ENCODE results near the gene TOMM7. TPM values are rescaled to one million over a fixed set of nuclear protein-coding genes. Genes with fewer than 3 reads are reported as not detected.
"Not testable (repeated sequence)": the region's sequence is repeated elsewhere in the genome, so short reads cannot be mapped to it uniquely, and the experiment has no call there.

The TOMM7 gene
- total RNA-seq, 1 donor from 2014 or later = 65.1 TPM

GRCh38 chr7:22837308-22837707 is 14.7 kb upstream of the TOMM7 start:
- H3K27ac ChIP-seq = no peak overlapping the region
- no peaks in the 10 kb centered on the region for H3K36me3 ChIP-seq
- intact Hi-C loops (cut with DNase I) = no loop called here
- H3K27me3 ChIP-seq = no peaks in the 10 kb centered on the region
- DNase-seq (ENCODE audit: low spot score in 2 of 2) = no peak
- no peaks in the 10 kb centered on the region for H3K9me3 ChIP-seq
- no peak for TF ChIP-seq CTCF (IDR thresholded peaks at IDR 0.05)
- no peak overlapping the region for H3K4me3 ChIP-seq
- peaks cover 0 to 5% of the 10 kb centered on the region in 2 donors for H3K4me1 ChIP-seq

- H3K4me1 ChIP-seq; H3K4me3 ChIP-seq; H3K36me3 ChIP-seq; H3K27ac ChIP-seq; H3K9me3 ChIP-seq; DNase-seq (ENCODE audit: low spot score in 2 of 2); H3K27me3 ChIP-seq; intact Hi-C loops (cut with DNase I): not testable (repeated sequence)
Measured at GRCh38 chr7:22836506-22836905, 13.9 kb upstream of the TOMM7 start.

- no peak overlapping the region for H3K27ac ChIP-seq
- H3K4me1 ChIP-seq = peaks cover 0 to 5% of the 10 kb centered on the region in 2 donors
- H3K36me3 ChIP-seq = no peaks in the 10 kb centered on the region
- intact Hi-C loops (cut with DNase I) = no loop called here
- H3K27me3 ChIP-seq = no peaks in the 10 kb centered on the region
- H3K9me3 ChIP-seq = no peaks in the 10 kb centered on the region
- DNase-seq (ENCODE audit: low spot score in 2 of 2) = no peak
- H3K4me3 ChIP-seq = peak overlapping the region in 1 of 2 donors; percentile 17
- no peak for TF ChIP-seq CTCF (IDR thresholded peaks at IDR 0.05)
Measured at GRCh38 chr7:22833957-22834356, 11.3 kb upstream of the TOMM7 start.

GRCh38 chr7:22833113-22833855 is 10.6 kb upstream of the TOMM7 start:
- H3K27me3 ChIP-seq = no peaks in the 10 kb centered on the region
- no peak for TF ChIP-seq CTCF (IDR thresholded peaks at IDR 0.05)
- no peak overlapping the region for H3K4me3 ChIP-seq
- no peaks in the 10 kb centered on the region for H3K9me3 ChIP-seq
- intact Hi-C loops (cut with DNase I) = no loop called here
- DNase-seq (ENCODE audit: low spot score in 2 of 2) = no peak
- H3K4me1 ChIP-seq = peaks cover 0 to 5% of the 10 kb centered on the region in 2 donors
- H3K27ac ChIP-seq = no peak overlapping the region
- no peaks in the 10 kb centered on the region for H3K36me3 ChIP-seq

- Histone ChIP-seq H3K4me1 (peaks cover 0 to 5% of the 10 kb centered on the region in 2 donors), H3K4me3 (no peak overlapping the region), H3K27me3 (no peaks in the 10 kb centered on the region), H3K9me3 (no peaks in the 10 kb centered on the region), H3K27ac (no peak overlapping the region), H3K36me3 (no peaks in the 10 kb centered on the region)
- no peak for TF ChIP-seq CTCF (IDR thresholded peaks at IDR 0.05)
- intact Hi-C loops (cut with DNase I) = no loop called here
- no peak for DNase-seq (ENCODE audit: low spot score in 2 of 2)
Measured at GRCh38 chr7:22832401-22832800, 9.8 kb upstream of the TOMM7 start.

- Histone ChIP-seq H3K4me1 (peaks cover 0 to 5% of the 10 kb centered on the region in 2 donors), H3K4me3 (no peak overlapping the region), H3K27ac (no peak overlapping the region), H3K9me3 (no peaks in the 10 kb centered on the region), H3K36me3 (no peaks in the 10 kb centered on the region), H3K27me3 (no peaks in the 10 kb centered on the region)
- intact Hi-C loops (cut with DNase I) = no loop called here
- TF ChIP-seq CTCF (IDR thresholded peaks at IDR 0.05) = no peak
- DNase-seq (ENCODE audit: low spot score in 2 of 2) = no peak
Measured at GRCh38 chr7:22831602-22832305, 9.1 kb upstream of the TOMM7 start.

Measured in ascending aorta (tissue), 2 donors.